HG02870 (cell line): Measurements from ENCODE around the gene TRAM2.
"Not testable (repeated sequence)": the region's sequence is repeated elsewhere in the genome, so short reads cannot be mapped to it uniquely, and the experiment has no call there.

Experiments
- ATAC-seq: cut with Tn5 transposase; IDR thresholded peaks from one replicate; pipeline ENCODE4 v1.9.1; 2021; ENCODE audit warnings: mild to moderate bottlenecking, moderate library complexity; ENCODE audit not compliant: unreplicated experiment

TRAM2 gene

GRCh38 chr6:52497652-52498408 lies 79.0 kb downstream of the TRAM2 start:
- peak; percentile 70 for ATAC-seq

GRCh38 chr6:52496631-52497030 lies 80.2 kb downstream of the TRAM2 start:
- ATAC-seq = no peak

- no peak for ATAC-seq
Observed at GRCh38 chr6:52495922-52496321, 80.9 kb downstream of the TRAM2 start.

GRCh38 chr6:52494298-52495072 lies 82.4 kb downstream of the TRAM2 start:
- ATAC-seq = no peak

- peak; percentile 16 for ATAC-seq
Observed at GRCh38 chr6:52493669-52494068, 83.2 kb downstream of the TRAM2 start.

- ATAC-seq = peak; percentile 63
Observed at GRCh38 chr6:52491203-52492069, 85.4 kb downstream of the TRAM2 start.

GRCh38 chr6:52489881-52490280 lies 87.0 kb downstream of the TRAM2 start:
- ATAC-seq = no peak

GRCh38 chr6:52483671-52484003 lies 93.2 kb downstream of the TRAM2 start:
- no peak for ATAC-seq

- ATAC-seq = no peak
Observed at GRCh38 chr6:52482903-52483670, 93.8 kb downstream of the TRAM2 start.

GRCh38 chr6:52475307-52475706 lies 101.6 kb downstream of the TRAM2 start:
- no peak for ATAC-seq

- no peak for ATAC-seq
Observed at GRCh38 chr6:52474173-52474572, 102.7 kb downstream of the TRAM2 start.

GRCh38 chr6:52461194-52461593 lies 115.7 kb downstream of the TRAM2 start:
- not testable (repeated sequence) for ATAC-seq

- no peak for ATAC-seq
Observed at GRCh38 chr6:52457096-52457495, 119.8 kb downstream of the TRAM2 start.

- ATAC-seq = no peak
Observed at GRCh38 chr6:52454556-52454955, 122.3 kb downstream of the TRAM2 start.
